HG02852 (cell line): ENCODE results near the gene MIDN.
"Not testable (repeated sequence)": the region's sequence is repeated elsewhere in the genome, so short reads cannot be mapped to it uniquely, and the experiment has no call there.

Experiments
- ATAC-seq: cut with Tn5 transposase; IDR thresholded peaks from one replicate; pipeline ENCODE4 v1.9.1; 2021; ENCODE audit warnings: mild to moderate bottlenecking, moderate library complexity; ENCODE audit not compliant: unreplicated experiment

The MIDN gene

GRCh38 chr19:1291761-1292418, 43.5 kb downstream of the MIDN start:
- no peak for ATAC-seq

GRCh38 chr19:1292419-1293151, 44.2 kb downstream of the MIDN start:
- no peak for ATAC-seq

GRCh38 chr19:1293782-1294604, 45.6 kb downstream of the MIDN start:
- ATAC-seq = no peak

GRCh38 chr19:1294688-1295087, 46.3 kb downstream of the MIDN start:
- no peak for ATAC-seq

- ATAC-seq = no peak
Observed at GRCh38 chr19:1295169-1296012, 47.0 kb downstream of the MIDN start.

- no peak for ATAC-seq
Observed at GRCh38 chr19:1296078-1296477, 47.7 kb downstream of the MIDN start.

- no peak for ATAC-seq
Observed at GRCh38 chr19:1296575-1297271, 48.3 kb downstream of the MIDN start.

- no peak for ATAC-seq
Observed at GRCh38 chr19:1298235-1298634, 49.9 kb downstream of the MIDN start.

GRCh38 chr19:1299801-1300200, 51.4 kb downstream of the MIDN start:
- ATAC-seq = no peak

- no peak for ATAC-seq
Observed at GRCh38 chr19:1300744-1301490, 52.5 kb downstream of the MIDN start.

- no peak for ATAC-seq
Observed at GRCh38 chr19:1302533-1303239, 54.3 kb downstream of the MIDN start.

- ATAC-seq = no peak
Observed at GRCh38 chr19:1304197-1304924, 56.0 kb downstream of the MIDN start.

GRCh38 chr19:1305354-1305753, 57.0 kb downstream of the MIDN start:
- ATAC-seq = not testable (repeated sequence)

GRCh38 chr19:1307320-1307719, 58.9 kb downstream of the MIDN start:
- ATAC-seq = no peak

- no peak for ATAC-seq
Observed at GRCh38 chr19:1307755-1308303, 59.4 kb downstream of the MIDN start.

GRCh38 chr19:1308718-1309117, 60.3 kb downstream of the MIDN start:
- ATAC-seq = no peak
